Measurements from ENCODE around the gene CALY. TPM values are rescaled to one million over a fixed set of nuclear protein-coding genes. Genes with fewer than 3 reads are reported as not detected.
"Not testable (repeated sequence)": the region's sequence is repeated elsewhere in the genome, so short reads cannot be mapped to it uniquely, and the experiment has no call there.

The CALY gene
- total RNA-seq, 1 experiment from 2014 or later, result 1.9 TPM

DNA sequence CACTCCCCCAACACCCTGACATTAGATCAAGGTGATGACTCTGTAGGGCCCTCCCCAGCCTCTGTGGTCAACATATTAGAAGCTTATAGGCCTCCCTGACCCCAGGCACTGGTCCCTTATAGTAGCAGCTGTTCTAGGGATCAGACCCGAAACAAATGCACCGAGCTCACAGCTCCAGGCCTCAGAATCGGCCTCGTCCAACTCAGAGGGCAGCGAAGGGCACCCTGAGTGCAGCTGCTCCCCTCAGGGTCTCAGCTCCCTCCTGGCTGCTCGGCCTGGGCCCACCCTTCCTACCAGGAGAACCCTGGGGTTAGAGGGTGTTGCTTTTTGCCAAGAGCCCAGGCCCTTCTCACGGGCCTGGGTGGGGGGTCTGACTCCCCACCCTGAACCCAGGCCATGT is 31.5 kb upstream of the CALY start:
- POLR2A ChIA-PET, result no interaction called here
- TF ChIP-seq, protein P1, sequence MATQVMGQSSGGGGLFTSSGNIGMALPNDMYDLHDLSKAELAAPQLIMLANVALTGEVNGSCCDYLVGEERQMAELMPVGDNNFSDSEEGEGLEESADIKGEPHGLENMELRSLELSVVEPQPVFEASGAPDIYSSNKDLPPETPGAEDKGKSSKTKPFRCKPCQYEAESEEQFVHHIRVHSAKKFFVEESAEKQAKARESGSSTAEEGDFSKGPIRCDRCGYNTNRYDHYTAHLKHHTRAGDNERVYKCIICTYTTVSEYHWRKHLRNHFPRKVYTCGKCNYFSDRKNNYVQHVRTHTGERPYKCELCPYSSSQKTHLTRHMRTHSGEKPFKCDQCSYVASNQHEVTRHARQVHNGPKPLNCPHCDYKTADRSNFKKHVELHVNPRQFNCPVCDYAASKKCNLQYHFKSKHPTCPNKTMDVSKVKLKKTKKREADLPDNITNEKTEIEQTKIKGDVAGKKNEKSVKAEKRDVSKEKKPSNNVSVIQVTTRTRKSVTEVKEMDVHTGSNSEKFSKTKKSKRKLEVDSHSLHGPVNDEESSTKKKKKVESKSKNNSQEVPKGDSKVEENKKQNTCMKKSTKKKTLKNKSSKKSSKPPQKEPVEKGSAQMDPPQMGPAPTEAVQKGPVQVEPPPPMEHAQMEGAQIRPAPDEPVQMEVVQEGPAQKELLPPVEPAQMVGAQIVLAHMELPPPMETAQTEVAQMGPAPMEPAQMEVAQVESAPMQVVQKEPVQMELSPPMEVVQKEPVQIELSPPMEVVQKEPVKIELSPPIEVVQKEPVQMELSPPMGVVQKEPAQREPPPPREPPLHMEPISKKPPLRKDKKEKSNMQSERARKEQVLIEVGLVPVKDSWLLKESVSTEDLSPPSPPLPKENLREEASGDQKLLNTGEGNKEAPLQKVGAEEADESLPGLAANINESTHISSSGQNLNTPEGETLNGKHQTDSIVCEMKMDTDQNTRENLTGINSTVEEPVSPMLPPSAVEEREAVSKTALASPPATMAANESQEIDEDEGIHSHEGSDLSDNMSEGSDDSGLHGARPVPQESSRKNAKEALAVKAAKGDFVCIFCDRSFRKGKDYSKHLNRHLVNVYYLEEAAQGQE (IDR thresholded peaks at IDR 0.05; ENCODE audit: insufficient read depth in 1 of 2, low read depth in 2 of 2, low read length in 1 of 2), result no peak
- TF ChIP-seq, protein P2, sequence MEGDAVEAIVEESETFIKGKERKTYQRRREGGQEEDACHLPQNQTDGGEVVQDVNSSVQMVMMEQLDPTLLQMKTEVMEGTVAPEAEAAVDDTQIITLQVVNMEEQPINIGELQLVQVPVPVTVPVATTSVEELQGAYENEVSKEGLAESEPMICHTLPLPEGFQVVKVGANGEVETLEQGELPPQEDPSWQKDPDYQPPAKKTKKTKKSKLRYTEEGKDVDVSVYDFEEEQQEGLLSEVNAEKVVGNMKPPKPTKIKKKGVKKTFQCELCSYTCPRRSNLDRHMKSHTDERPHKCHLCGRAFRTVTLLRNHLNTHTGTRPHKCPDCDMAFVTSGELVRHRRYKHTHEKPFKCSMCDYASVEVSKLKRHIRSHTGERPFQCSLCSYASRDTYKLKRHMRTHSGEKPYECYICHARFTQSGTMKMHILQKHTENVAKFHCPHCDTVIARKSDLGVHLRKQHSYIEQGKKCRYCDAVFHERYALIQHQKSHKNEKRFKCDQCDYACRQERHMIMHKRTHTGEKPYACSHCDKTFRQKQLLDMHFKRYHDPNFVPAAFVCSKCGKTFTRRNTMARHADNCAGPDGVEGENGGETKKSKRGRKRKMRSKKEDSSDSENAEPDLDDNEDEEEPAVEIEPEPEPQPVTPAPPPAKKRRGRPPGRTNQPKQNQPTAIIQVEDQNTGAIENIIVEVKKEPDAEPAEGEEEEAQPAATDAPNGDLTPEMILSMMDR (IDR thresholded peaks at IDR 0.05), result no peak
- no peak for TF ChIP-seq TCF7L2 (IDR thresholded peaks at IDR 0.05; ENCODE audit: low read depth, low read length)
- no peak for TF ChIP-seq SIN3A (IDR thresholded peaks at IDR 0.05; ENCODE audit: borderline replicate concordance, insufficient read depth, low read depth, low read length)
- TF ChIP-seq POLR2AphosphoS5 (IDR thresholded peaks at IDR 0.05; ENCODE audit: low read depth, low read length), result no peak
- no peak for ATAC-seq
- CTCF ChIA-PET, result no interaction called here
- no peak overlapping the region for H3K27ac ChIP-seq (ENCODE audit: low read length)
- no peaks in the 10 kb centered on the region for H3K9me3 ChIP-seq (ENCODE audit: control insufficient read depth, insufficient read depth, low read depth, low read length)
- no peak overlapping the region for H3K4me3 ChIP-seq (ENCODE audit: low read depth in 2 of 2, low read length in 2 of 2)
- no peaks in the 10 kb centered on the region for H3K27me3 ChIP-seq (ENCODE audit: control insufficient read depth, insufficient read depth, low read length)
- intact Hi-C loops (cut with micrococcal nuclease; ENCODE audit: unreplicated experiment) (no loop called here), in situ Hi-C loops (cut with HindIII; ENCODE audit: low pct_unique_long_range_greater_than_20kb, low sequenced_read_pairs) (no loop called here)
- peaks cover 4% of the 10 kb centered on the region for H3K4me1 ChIP-seq (ENCODE audit: control insufficient read depth, insufficient read depth, low read length)
- no TSS peak for BruUV-seq (replicated peaks)
- no peak for DNase-seq (ENCODE audit: low read depth, low spot score)
- H3K36me3 ChIP-seq (ENCODE audit: control insufficient read depth, insufficient read depth, low read length), result peaks cover 14% of the 10 kb centered on the region; the same call in 1 of the 2 replicates

DNA sequence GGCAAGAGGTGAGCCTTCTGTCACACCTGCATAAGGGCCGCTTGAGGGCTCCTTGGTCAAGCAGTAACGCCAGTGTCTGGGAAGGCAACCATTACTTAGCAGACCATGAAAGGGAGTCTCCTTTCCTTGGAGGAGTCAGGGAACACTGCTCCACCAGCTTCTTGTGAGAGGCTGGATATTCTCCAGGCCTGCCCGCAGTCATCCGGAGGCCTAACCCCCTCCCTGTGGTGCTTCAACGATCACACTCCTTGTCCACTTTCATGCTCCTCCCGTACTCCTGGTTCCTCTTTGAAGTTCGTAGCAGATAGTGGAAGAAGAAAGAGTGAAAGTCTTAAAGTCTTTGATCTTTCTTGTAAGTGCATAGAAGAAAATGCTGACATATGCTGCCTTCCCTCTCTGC is 30.8 kb upstream of the CALY start:
- CTCF ChIA-PET, result interaction anchor here (0.6 kb wide), 1 partner anchor 10 kb away, joined by 6 read pairs; the partner anchor contains the start of gene FUOM
- POLR2A ChIA-PET; H3K27me3 ChIP-seq (ENCODE audit: control insufficient read depth, insufficient read depth, low read length); BruUV-seq (replicated peaks); H3K4me1 ChIP-seq (ENCODE audit: control insufficient read depth, insufficient read depth, low read length); H3K9me3 ChIP-seq (ENCODE audit: control insufficient read depth, insufficient read depth, low read depth, low read length); in situ Hi-C loops (cut with HindIII; ENCODE audit: low pct_unique_long_range_greater_than_20kb, low sequenced_read_pairs); DNase-seq (ENCODE audit: low read depth, low spot score); intact Hi-C loops (cut with micrococcal nuclease; ENCODE audit: unreplicated experiment); ATAC-seq; H3K4me3 ChIP-seq (ENCODE audit: low read depth in 2 of 2, low read length in 2 of 2); H3K27ac ChIP-seq (ENCODE audit: low read length): not testable (repeated sequence)
- H3K36me3 ChIP-seq (ENCODE audit: control insufficient read depth, insufficient read depth, low read length), result peaks cover 14% of the 10 kb centered on the region; the same call in 1 of the 2 replicates

DNA sequence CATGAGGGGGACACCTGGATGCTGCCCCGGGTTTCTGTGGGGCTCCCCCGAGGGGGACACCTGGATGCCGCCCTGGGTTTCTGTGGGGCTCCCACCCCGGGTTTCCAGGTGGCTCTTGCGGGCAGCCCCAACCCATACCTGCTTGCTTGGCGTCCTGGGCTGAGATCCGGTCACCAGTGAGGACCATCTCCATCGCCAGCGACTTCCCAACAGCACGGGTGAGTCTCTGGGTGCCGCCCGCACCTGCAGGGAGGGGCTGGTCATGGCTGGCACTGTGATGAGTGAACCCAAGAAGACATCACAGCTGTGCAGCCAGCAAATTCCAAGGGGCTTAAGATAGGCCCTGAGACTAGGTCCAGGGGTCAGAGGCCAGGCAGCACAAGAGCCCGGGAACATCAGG is 30.1 kb upstream of the CALY start:
- BruUV-seq (replicated peaks), result no TSS peak
- Histone ChIP-seq H3K27me3 (ENCODE audit: control insufficient read depth, insufficient read depth, low read length) (no peaks in the 10 kb centered on the region), H3K4me3 (ENCODE audit: low read depth in 2 of 2, low read length in 2 of 2) (no peak overlapping the region), H3K4me1 (ENCODE audit: control insufficient read depth, insufficient read depth, low read length) (no peaks in the 10 kb centered on the region), H3K9me3 (ENCODE audit: control insufficient read depth, insufficient read depth, low read depth, low read length) (no peaks in the 10 kb centered on the region), H3K27ac (ENCODE audit: low read length) (no peak overlapping the region), H3K36me3 (ENCODE audit: control insufficient read depth, insufficient read depth, low read length) (peaks cover 14% of the 10 kb centered on the region; the same call in 1 of the 2 replicates)
- in situ Hi-C loops (cut with HindIII; ENCODE audit: low pct_unique_long_range_greater_than_20kb, low sequenced_read_pairs), result no loop called here
- POLR2A ChIA-PET, result no interaction called here
- CTCF ChIA-PET, result interaction anchor here (0.6 kb wide), 1 partner anchor 9 kb away, joined by 6 read pairs; the partner anchor contains the start of gene FUOM
- TF ChIP-seq, protein P1 (IDR thresholded peaks at IDR 0.05; ENCODE audit: insufficient read depth in 1 of 2, low read depth in 2 of 2, low read length in 1 of 2), result no peak
- TF ChIP-seq SIN3A (IDR thresholded peaks at IDR 0.05; ENCODE audit: borderline replicate concordance, insufficient read depth, low read depth, low read length) (no peak), POLR2AphosphoS5 (IDR thresholded peaks at IDR 0.05; ENCODE audit: low read depth, low read length) (no peak), TCF7L2 (IDR thresholded peaks at IDR 0.05; ENCODE audit: low read depth, low read length) (no peak)
- TF ChIP-seq, protein P2 (IDR thresholded peaks at IDR 0.05), result no peak
- DNase-seq (ENCODE audit: low read depth, low spot score) (no peak), ATAC-seq (no peak)
- intact Hi-C loops (cut with micrococcal nuclease; ENCODE audit: unreplicated experiment), result no loop called here
